Measurements from ENCODE around the gene COLGALT1. TPM values are rescaled to one million over a fixed set of nuclear protein-coding genes. Genes with fewer than 3 reads are reported as not detected.

COLGALT1 gene
- total and polyA plus RNA-seq, 4 donors = 14.4 to 32.2 (median 22.5) TPM

GRCh38 chr19:17527326-17527725, 28.1 kb upstream of the COLGALT1 start:
- no peaks in the 10 kb centered on the region for H3K4me1 ChIP-seq (ENCODE audit: control insufficient read depth in 4 of 4, insufficient read depth in 4 of 4, low read length in 3 of 4)
- no peak for TF ChIP-seq TAF1 (conservative IDR thresholded peaks at IDR 0.05)
- no peak for TF ChIP-seq ZBTB33 (IDR thresholded peaks at IDR 0.05)
- 77% methylated on average over 10 of the region's 10 CpGs for WGBS

GRCh38 chr19:17528610-17529009, 26.8 kb upstream of the COLGALT1 start:
- no peaks in the 10 kb centered on the region for H3K36me3 ChIP-seq (ENCODE audit: control insufficient read depth in 4 of 4, insufficient read depth in 3 of 4, low read depth in 1 of 4, low read length in 3 of 4)
- no peak overlapping the region for H3K4me3 ChIP-seq (ENCODE audit: low read depth in 1 of 3, low read length in 3 of 3)
- H3K27me3 ChIP-seq (ENCODE audit: control insufficient read depth in 4 of 4, insufficient read depth in 4 of 4, low read length in 3 of 4) = peaks cover 0 to 5% (median 0%) of the 10 kb centered on the region in 4 donors
- H3K9ac ChIP-seq (ENCODE audit: low read depth in 1 of 2, low read length in 2 of 2) = no peak overlapping the region
- no peak for DNase-seq (ENCODE audit: low spot score)
- 92% methylated on average over 3 of the region's 3 CpGs for WGBS
- TF ChIP-seq MAX (IDR thresholded peaks at IDR 0.05) (no peak), GABPA (IDR thresholded peaks at IDR 0.05 in 1 of 2, conservative IDR thresholded peaks at IDR 0.05 in 1 of 2) (no peak), EGR1 (IDR thresholded peaks at IDR 0.05; ENCODE audit: low read depth in 2 of 2) (no peak), ZBTB33 (IDR thresholded peaks at IDR 0.05) (no peak), ATF3 (IDR thresholded peaks at IDR 0.05) (no peak), REST (IDR thresholded peaks at IDR 0.05) (no peak), FOXA1 (IDR thresholded peaks at IDR 0.05) (no peak), CTCF (IDR thresholded peaks at IDR 0.05; ENCODE audit: low read depth, low read length, missing input control) (no peak), NR2F2 (IDR thresholded peaks at IDR 0.05) (no peak), RAD21 (IDR thresholded peaks at IDR 0.05) (no peak), SP1 (IDR thresholded peaks at IDR 0.05) (no peak)
- peaks cover 0 to 6% (median 3%) of the 10 kb centered on the region in 4 donors for H3K9me3 ChIP-seq (ENCODE audit: control insufficient read depth in 4 of 4, low read length in 3 of 4)
- H3K4me1 ChIP-seq (ENCODE audit: control insufficient read depth in 4 of 4, insufficient read depth in 4 of 4, low read length in 3 of 4) = no peaks in the 10 kb centered on the region
- H3K27ac ChIP-seq (ENCODE audit: low read depth in 1 of 2, low read length in 2 of 2) = no peak overlapping the region

More at GRCh38 chr19:17527326-17527725, 28.1 kb upstream of the COLGALT1 start:
- Histone ChIP-seq H3K9ac (ENCODE audit: low read depth in 1 of 2, low read length in 2 of 2) (no peak overlapping the region), H3K9me3 (ENCODE audit: control insufficient read depth in 4 of 4, low read length in 3 of 4) (peaks cover 0 to 6% (median 3%) of the 10 kb centered on the region in 4 donors), H3K27ac (ENCODE audit: low read depth in 1 of 2, low read length in 2 of 2) (no peak overlapping the region), H3K27me3 (ENCODE audit: control insufficient read depth in 4 of 4, insufficient read depth in 4 of 4, low read length in 3 of 4) (peaks cover 0 to 5% (median 0%) of the 10 kb centered on the region in 4 donors), H3K4me3 (ENCODE audit: low read depth in 1 of 3, low read length in 3 of 3) (no peak overlapping the region), H3K36me3 (ENCODE audit: control insufficient read depth in 4 of 4, insufficient read depth in 3 of 4, low read depth in 1 of 4, low read length in 3 of 4) (no peaks in the 10 kb centered on the region)
- no peak for DNase-seq (ENCODE audit: low spot score)
